ENCODE measurements around the gene DDX41.

Gene DDX41

DNA sequence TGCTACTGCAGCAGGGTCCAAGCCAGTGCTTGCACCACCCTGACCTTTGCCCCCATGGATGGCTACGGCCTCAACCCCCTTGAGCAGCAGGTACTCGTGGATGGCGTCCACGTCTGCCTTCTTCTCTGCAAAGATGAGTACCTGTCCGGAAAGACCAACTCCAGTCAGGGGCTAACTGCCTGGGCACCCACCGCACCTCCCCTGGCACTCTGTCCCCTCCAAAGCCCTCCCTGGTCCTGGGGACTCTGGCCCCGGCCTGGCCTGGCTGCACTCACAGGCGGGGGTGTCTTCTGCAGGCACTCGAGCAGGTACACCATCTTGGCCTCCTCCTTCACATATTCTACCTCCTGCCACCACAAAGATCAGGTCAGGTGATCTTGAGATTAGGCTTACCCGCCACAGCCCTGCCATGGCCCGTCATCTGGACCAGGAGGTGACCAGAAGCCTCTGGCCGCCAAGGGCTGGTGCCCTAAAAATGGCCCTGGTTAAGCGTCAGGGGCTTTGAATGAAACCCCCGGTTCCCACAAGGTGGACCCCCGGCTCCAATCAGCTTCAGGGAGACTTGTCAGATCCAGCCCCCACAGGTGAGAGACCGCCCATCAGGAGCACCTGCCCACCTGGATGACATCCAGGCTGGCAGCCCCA lies 3.9 kb downstream of the DDX41 start:
- no peak for DNase-seq

GRCh38 chr5:177511796-177512675 lies 4.7 kb downstream of the DDX41 start:
- no peak for DNase-seq

GRCh38 chr5:177511181-177511580 lies 5.6 kb downstream of the DDX41 start:
- no peak for DNase-seq

DNA sequence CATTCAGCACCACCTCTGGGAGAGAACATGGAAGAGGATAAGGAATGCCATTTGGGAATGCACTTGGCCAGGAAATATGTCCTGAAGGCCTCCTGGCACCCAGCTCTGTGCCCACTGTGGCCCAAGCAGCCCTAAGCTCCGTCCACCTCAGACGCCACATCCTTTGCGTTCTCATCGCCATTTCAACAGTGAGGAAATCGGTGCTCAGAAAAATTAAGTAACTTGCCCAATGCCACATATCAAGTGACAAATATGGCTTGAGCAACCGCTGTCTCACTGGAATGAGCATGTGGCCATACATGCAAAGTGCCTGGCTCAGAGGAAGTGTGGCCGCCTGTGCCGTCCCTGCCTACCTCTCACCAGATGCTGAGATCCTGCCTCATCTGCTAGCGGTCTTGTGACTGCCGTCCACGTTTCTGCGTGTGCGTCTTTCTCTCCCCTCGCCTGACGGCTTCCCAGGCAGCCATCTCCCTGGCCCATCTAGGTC lies 6.2 kb downstream of the DDX41 start:
- no peak for DNase-seq

DNA sequence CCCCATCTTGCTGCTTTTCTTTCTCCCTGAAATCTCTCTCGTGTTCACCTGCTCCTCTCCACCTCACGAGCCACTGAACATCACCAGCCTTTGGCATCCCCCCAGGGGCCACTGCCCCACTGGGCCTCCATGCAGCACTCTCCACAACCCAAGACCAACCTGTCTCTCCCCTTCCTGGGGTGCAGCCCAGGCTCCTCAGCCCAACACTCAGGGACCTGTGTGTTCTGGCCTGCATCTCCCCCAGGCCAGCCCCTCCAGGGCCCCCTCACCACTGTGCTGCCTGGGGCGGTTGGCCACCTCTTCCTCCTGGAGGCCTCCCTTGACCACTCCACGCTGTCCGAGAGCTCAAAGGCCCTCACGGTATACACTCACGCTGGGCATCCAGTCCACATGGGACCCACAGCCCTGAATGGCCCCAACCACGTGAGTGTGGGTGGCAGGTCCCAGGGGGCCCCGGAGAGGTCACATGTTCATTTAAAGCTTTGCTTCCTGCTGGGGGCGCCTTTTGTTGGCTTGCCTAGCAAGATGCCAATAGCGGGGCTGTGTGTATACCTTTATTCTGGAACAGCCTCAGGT lies 6.7 kb downstream of the DDX41 start:
- no peak for DNase-seq

- no peak for DNase-seq
Measured at GRCh38 chr5:177509381-177509951, 7.3 kb downstream of the DDX41 start, which contains the start of gene DOK3. Gene DOK3 (minus strand): TSS chr5:177509826. CDS start chr5:177509540, 286 bp downstream.

DNA sequence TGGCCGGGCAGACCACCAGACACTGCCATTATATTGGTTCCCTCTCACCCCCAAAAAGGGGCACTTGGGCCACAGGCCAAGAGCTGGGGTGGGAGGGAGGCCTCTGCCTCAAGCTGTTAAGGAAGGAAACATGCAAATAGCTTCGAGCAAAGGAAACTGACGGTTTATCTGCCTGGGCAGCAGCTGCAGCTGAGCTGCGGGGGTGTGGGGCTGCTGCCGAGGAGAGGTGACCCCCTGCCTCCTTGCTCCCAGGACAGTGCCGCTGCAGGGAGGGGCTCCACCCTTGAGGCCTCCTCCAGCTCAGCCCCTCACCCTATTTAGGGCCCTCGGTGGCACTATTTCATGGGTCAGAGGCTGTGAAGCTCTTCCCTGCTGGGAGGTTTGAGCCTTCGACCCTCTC lies 7.9 kb downstream of the DDX41 start:
- DNase-seq, result no peak

GRCh38 chr5:177508221-177508611 lies 8.5 kb downstream of the DDX41 start:
- DNase-seq, result no peak

- DNase-seq, result no peak
Measured at GRCh38 chr5:177507596-177508220, 9.1 kb downstream of the DDX41 start.

DNA sequence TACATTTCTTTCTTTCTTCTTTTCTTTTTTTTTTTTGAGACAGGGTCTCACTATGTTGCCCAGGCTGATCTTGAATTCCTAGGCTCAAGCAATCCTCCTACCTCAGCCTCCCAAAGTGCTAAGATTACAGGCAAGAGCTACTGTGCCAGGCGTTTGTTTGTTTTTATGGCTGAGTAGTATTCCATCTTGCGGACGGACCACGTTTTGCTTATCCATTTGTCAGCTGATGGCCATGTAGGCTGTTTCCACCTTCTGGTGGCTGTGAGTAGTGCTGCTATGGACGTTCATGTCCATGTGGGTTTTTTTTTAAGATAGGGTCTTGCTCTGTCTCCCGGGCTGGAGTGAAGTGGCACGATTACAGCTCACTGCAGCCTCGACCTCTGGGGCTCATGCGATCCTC lies 9.6 kb downstream of the DDX41 start:
- DNase-seq, result no peak

DNA sequence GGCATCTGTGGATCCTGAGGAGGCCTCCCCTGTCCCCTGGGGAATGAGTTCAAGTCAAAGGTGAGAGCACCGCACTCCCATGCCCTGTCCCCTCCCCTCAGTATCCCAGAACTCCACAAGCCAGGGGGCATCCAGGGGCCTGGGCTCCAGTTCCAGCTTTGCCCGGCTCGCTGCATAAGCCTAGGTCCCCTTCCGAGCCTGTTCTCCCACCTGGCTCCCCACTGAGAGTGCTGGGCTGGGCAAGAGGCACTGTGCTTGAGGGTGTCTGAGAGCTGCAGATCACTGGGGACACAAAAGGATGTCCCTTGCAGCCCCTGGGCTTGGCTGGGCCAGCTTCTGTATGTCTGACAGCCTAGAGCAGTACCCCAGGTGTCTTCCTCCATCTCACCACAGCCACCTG lies 11.7 kb downstream of the DDX41 start:
- no peak for DNase-seq

GRCh38 chr5:177504086-177505056 lies 12.4 kb downstream of the DDX41 start:
- DNase-seq, result no peak

GRCh38 chr5:177503351-177504085 lies 13.2 kb downstream of the DDX41 start:
- no peak for DNase-seq

DNA sequence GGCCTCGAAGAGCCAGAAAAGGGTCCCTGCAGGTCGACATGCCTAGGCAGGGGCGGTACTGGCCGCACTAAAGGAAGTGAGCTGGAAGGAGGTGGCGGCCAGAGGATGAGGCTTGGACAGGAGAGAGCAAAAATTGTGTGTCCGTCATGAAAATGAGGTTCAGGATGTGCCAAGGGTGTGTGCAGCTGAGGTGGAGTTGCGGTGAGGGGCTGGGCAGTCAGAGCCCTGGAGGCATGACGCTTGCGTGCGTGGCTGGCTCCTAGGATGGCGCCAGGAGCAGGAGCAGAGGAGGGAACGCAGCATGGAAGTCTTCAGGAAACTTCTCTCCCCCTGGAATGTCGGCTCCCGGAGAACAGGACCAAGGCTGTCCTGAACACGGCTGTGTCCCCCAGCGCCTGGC lies 13.9 kb downstream of the DDX41 start:
- no peak for DNase-seq

GRCh38 chr5:177501874-177502678 lies 14.7 kb downstream of the DDX41 start:
- DNase-seq, result no peak

DNA sequence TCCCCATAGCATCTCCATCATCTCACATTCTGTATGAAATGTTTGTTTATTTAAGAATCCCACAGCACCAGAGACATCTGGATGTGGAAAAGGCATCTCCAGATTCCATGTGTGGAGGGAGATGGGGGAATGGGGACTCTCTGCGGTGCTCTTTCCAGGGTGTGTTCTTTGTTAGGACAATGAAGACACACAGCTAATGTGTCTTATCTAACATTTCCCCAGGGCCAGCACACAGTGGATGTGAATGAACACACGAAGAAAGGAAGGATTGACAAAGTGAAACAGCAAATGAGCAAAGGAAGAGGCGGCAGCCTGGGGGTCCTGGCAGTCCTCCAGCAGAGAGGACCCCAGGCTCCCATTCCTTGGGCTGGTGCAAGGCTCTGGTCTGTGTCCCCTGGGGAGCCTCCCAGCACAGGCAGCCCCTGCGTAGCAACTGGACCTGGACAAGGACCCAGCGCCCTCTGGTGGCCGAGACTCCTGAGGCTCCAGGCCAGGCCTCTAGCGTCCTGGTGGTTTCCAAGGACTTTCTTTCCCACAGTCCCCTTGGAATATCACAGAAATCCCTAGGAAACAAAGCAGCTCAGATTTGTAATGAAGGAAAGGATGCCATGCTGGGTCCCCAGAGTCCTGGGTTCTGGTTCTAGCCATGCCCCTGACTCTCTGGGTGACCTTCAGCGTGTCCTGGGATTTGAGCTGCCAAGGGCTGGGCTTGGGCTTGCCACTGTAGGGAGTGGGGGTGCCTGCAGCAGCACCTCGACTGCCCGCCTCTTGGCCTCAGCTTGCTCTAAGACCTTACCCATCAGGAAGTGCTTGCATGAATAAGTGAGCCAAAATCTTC lies 15.9 kb downstream of the DDX41 start:
- DNase-seq, result peak; percentile 83

GRCh38 chr5:177499842-177500241 lies 16.9 kb downstream of the DDX41 start:
- DNase-seq, result no peak

- no peak for DNase-seq
Measured at GRCh38 chr5:177498013-177498787, 18.6 kb downstream of the DDX41 start.

All from right kidney (tissue), 1 donor.